Inferior parietal cortex (tissue), 1 donor: ENCODE data around the gene GMDS.
"Not testable (repeated sequence)": the region's sequence is repeated elsewhere in the genome, so short reads cannot be mapped to it uniquely, and the experiment has no call there.

Experiments used
- DNase-seq: peaks from one replicate; pipeline ENCODE4 v3.0.0-alpha.2; 2016; ENCODE audit errors: extremely low spot score

GMDS gene

DNA sequence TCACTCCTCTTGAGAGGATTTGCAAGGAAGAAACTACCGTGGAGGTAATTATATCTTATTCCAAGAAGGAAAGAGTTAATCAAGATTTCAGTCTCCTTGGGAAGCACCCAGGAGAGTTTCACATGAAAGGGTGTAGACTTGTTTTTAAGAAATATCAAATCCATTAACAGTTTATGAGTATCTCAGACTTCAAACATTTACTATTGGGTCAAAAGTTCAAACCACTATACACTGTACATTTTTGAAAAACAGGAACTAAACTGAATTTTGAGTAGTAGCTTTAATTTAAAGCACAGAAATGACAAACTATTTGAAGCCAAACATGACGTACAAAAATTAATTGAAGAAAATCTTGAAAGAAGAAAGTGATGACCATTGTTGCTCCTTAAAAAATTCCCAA is 471.7 kb downstream of the GMDS start:
- DNase-seq = no peak

DNA sequence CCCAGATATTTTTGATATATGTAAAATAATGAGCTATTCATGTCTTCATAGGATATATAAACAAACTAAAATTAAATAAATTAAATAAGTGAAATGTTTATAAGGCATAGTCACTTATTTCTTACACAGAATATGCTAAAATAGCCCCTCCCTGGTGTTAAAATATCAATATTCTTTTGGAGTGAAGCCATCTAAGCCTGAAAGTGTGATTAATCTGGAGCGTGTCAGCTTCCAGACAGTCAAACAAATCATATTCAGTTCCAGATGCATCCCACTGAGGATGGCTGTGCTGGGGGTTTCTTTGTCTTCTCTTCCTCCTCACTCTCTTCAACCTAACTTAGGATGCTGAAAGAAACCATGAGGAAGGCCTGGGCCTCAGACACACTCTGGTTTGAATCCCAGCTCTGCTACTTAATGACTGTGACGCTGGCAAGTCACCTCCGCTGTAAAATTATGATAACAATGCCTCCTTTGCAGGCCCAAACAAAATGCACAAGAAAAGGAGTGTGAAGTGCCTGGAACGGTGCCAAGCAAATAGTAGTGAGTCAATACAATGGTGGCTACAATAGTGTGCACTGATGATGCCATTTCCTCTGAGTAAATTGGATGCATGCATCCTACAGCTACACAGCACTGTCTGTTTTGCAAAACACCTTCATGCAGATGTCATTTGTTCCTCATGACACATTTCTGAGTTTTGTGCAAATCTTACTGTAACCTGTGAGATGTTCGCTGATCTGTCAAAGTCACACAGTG is 474.3 kb downstream of the GMDS start:
- no peak for DNase-seq

DNA sequence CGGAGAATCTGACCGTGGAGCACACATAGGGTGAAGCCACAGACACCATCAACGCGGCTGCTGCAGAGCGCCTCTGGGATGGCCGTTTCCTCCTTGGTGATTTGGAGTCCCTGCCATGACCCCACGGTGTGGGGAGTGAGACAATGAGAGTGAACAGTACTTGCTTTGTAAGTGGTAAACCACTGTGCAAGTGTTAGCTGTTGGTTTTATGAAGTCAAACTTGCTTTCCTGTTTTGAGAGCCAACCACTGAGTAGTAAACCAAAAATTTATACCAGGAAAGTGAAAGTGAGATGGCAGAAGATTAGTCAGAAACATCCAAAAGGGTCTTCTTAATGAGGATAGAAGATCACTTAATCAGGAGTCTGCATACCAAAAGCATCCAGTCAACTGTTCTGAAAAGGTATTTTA is 475.0 kb downstream of the GMDS start:
- DNase-seq = no peak

DNA sequence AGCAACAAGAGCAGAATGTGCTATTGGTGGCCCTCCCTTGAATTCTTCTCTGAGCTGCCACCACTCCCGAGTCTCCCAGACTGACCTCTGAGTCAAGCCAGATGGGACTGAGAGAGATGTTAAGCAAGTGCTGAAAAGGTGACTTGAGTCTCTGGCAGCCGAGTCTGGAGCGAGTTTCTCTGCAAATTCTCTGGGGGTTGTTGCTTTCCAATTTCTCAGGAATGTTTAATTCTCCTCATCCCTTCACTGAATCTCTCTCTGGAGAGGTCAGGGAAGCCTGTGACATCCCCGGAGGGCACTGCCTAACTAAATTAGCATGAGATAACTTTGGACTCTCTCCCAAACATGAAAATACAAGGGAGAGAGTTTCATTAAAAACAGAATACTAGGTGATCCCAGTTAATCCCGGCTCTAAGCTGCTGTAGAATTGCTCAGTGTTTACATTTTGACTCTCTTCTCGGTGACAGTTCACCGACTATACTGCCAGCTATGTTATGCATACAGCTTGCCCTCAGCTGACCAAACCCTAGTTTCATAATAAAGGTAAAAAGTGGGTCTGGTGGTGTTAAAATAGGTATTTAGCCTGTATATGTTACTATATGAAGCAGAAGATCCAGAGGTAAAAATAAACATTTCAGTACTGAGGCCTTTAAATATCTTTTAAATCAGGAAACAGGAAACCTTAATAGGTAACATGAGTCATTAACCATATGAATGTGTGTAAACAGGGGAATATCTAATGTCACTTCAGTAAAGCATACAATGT is 477.7 kb downstream of the GMDS start:
- DNase-seq = no peak

DNA sequence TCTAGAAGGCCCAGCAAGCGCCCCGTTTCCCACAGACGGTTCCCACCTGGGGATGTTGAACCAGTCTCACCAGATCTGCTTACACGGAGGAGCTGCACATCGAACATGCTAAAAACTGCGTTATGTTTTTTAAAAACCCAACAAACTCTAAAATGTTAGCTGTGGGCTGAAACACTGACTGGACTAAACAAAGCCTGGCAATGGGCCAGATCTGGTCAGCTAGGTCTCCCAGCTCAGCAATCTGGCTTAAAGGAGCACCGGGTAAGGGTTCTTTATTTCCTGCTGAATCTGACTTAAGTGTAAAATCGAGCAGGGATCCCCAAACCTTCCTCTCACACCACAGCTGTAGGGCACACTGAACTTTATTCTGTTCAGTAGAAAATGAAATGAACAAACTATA is 478.8 kb downstream of the GMDS start:
- no peak for DNase-seq

- DNase-seq = no peak
Measured at GRCh38 chr6:1765160-1765903, 480.1 kb downstream of the GMDS start.

DNA sequence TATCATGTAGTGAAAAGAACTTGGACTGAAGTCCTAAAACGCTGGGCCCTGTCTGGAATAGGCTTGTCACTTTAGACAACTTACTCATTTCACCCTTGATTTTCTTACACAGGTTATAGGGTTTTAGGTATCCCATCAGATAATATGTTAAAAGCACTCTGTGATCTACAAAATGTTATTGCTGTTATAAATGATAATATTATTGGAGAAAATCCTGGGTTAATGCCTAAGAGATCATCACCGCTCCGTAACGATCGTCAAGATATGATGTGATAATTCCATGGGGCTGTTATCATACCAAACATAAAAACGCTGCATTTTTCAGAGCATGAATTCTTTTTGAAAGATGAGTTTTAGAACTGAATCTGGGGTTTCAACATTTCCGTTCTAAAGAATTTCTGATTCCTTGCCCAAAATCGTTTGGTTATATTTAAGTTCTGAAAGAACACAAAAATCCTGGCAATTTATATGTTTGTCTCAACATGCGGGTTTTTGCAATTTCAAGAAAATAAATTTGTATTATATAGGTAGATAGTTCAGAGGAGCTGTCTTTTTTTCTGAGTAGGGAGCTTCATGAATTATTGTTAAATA is 480.9 kb downstream of the GMDS start:
- no peak for DNase-seq

- DNase-seq = no peak
Measured at GRCh38 chr6:1763404-1763803, 482.0 kb downstream of the GMDS start.

- DNase-seq = no peak
Measured at GRCh38 chr6:1762203-1762602, 483.2 kb downstream of the GMDS start.

- no peak for DNase-seq
Measured at GRCh38 chr6:1761477-1761877, 483.9 kb downstream of the GMDS start.

DNA sequence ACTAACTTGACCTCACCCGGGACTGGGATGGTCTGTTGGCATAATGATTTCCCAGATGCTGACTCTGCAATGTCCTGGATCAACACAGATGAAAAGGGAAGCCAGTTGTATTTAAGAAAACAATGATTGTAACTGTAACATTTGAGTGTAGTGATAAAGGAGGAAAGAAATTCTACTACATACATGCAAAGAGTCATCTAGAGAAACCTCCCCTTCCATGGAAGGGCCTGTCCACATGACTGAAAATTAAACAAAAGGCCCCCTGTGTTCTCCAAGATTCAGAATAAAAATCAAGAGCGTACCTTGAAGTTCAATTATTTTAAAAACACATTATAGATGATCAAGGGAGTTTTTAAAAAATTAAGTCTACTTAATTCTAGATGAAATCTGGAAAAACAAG is 484.5 kb downstream of the GMDS start:
- DNase-seq = no peak

GRCh38 chr6:1759870-1760269 is 485.5 kb downstream of the GMDS start:
- no peak for DNase-seq

GRCh38 chr6:1758076-1758679 is 487.2 kb downstream of the GMDS start:
- DNase-seq = no peak

DNA sequence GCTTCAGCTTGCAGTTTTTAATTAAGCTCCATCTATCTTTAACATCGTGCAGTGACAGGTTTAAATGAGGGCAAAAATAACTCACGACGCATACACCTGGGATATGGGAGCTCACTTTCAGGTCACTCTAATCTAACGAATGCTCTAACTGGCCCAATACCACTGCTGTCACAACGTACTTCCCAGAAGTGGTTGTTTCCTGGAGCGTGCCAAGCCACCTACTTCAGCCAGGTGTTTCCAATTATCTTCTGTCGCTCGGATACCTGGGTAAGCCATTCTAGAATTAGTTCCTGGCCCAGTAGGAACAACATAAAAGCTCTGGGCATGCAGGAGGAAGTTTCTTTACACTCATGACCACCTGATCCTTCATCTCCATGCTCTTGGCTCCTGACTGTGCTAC is 488.3 kb downstream of the GMDS start:
- DNase-seq = no peak

DNA sequence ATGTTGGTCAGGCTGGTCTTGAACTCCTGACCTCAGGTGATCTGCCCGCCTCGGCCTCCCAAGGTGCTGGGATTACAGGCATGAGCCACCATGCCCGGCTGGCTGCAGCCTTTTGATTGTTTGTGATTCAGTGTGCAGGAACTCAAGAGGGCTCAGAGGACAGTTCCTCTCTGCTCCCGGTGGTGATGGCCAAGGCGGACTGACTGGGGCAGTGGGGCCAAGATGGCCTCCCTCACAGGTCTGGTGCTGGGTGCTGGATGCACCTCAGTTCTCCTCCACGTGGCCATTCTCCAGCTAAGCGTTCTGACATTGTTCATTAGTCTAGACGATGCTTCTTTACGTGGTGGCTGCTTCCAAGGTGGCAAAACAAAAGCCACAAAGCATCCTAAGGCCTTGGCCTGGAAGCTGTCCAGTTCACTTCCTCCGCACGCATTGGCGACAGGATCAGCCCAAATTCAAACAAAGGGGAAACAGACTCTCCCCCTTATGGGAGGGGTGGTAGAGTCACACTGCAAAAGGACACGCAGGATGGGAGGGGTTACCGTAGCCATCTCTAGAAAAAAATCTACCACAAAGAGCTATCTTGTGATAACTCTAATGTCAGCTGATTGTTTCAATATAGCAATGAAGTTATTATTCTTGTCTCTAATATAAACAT is 488.8 kb downstream of the GMDS start:
- DNase-seq = no peak

- not testable (repeated sequence) for DNase-seq
Measured at GRCh38 chr6:1751063-1751462, 494.3 kb downstream of the GMDS start.

- DNase-seq = no peak
Measured at GRCh38 chr6:1749041-1749440, 496.4 kb downstream of the GMDS start.

GRCh38 chr6:1747531-1747930 is 497.9 kb downstream of the GMDS start:
- DNase-seq = no peak

DNA sequence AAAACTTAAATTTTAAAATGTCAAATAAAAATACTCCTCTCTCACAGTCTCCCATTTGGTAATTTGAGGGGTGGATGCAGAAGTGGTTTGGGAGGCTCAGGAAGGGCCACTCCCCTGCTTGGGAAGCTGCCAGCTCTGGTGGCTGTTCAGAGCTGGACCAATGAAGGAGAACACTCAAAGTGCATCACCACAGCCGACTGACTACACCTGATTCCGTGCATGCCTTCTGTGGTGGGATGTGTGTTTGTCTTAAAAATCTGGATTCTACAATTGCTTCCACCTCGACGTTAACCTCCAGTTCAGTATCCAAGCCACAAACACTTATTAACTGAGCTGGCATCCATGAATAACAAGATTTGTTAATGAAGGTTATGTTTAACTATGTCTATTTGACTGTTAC is 498.4 kb downstream of the GMDS start:
- no peak for DNase-seq

- no peak for DNase-seq
Measured at GRCh38 chr6:1745814-1746213, 499.6 kb downstream of the GMDS start.

DNA sequence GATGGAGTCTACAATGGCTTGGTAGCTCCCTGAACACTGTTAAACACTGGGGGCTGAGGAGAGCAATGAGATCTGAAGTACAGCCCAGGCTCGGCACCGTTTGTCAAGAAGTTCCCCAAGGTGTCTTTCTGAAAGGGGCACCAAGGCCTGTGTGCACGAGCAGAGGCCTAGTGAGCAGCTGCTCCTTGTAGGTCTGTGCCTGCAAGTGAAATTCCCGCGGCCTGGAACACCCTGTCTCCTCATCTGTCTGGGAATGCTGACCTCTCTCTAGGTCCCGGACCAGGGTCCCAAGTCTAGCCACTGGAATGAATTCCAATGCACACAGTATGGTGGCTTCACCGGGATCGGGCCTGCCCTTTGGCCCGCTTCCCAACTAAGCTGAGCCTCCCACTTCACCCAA is 500.9 kb downstream of the GMDS start:
- DNase-seq = no peak
